Ishikawa (cell line): ENCODE results near the gene DCLRE1A.

Experiments used
- CEBPB ChIP-seq: IDR thresholded peaks from 2 replicates; pipeline ENCODE4 v1.6.1; 2012
- CREB1 ChIP-seq: IDR thresholded peaks from 2 replicates; pipeline ENCODE4 v1.6.1; 2012; ENCODE audit warnings: low read depth
- EGR1 ChIP-seq: IDR thresholded peaks from 2 replicates; pipeline ENCODE4 v1.6.1; 2012
- EP300 ChIP-seq: IDR thresholded peaks from 2 replicates; pipeline ENCODE4 v1.6.1; 2012; ENCODE audit warnings: borderline replicate concordance
- FOXM1 ChIP-seq: IDR thresholded peaks from 2 replicates; pipeline ENCODE4 v1.6.1; 2012; ENCODE audit warnings: low read depth, borderline replicate concordance
- RAD21 ChIP-seq: IDR thresholded peaks from 2 replicates; pipeline ENCODE4 v1.6.1; 2012; ENCODE audit warnings: low read depth
- TAF1 ChIP-seq: IDR thresholded peaks from 2 replicates; pipeline ENCODE4 v1.6.1; 2012; ENCODE audit warnings: low read depth, mild to moderate bottlenecking
- TCF12 ChIP-seq: IDR thresholded peaks from 2 replicates; pipeline ENCODE4 v1.6.1; 2012; ENCODE audit warnings: low read depth
- TEAD4 ChIP-seq: IDR thresholded peaks from 2 replicates; pipeline ENCODE4 v1.6.1; 2012
- YY1 ChIP-seq: IDR thresholded peaks from 2 replicates; pipeline ENCODE4 v1.6.1; 2012; ENCODE audit warnings: low read depth
- ZBTB7A ChIP-seq: IDR thresholded peaks from 2 replicates; pipeline ENCODE4 v1.6.1; 2012; ENCODE audit warnings: low read depth
- TF ChIP-seq, protein P1 (sequence below): IDR thresholded peaks from 2 replicates; pipeline ENCODE4 v1.6.1; 2012; ENCODE audit warnings: low read depth, mild to moderate bottlenecking
- TF ChIP-seq, protein P2 (sequence below): IDR thresholded peaks from 2 replicates; pipeline ENCODE4 v1.6.1; 2012
- TF ChIP-seq, protein P3 (sequence below): IDR thresholded peaks from 2 replicates; pipeline ENCODE4 v1.6.1; 2012

Gene DCLRE1A

DNA sequence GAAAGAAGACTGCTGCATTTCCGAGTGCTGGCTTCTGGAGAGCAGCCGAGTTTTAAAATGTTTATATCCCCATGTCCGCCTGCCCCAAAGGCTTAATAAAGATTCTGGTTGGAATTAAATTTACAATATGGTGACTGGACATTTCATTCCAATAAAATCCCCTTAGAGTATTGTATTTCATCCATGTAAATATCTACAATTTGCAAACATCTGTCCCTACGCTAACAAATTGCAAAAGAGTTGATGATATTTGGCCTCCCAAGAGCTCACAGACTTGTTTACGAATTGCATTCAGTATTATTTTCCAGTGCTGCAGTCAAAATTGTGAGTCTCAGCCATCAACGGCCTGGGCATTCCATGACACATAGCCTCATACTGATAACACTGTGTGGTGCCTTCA, 52.3 kb downstream of the DCLRE1A start:
- TF ChIP-seq, protein P1, sequence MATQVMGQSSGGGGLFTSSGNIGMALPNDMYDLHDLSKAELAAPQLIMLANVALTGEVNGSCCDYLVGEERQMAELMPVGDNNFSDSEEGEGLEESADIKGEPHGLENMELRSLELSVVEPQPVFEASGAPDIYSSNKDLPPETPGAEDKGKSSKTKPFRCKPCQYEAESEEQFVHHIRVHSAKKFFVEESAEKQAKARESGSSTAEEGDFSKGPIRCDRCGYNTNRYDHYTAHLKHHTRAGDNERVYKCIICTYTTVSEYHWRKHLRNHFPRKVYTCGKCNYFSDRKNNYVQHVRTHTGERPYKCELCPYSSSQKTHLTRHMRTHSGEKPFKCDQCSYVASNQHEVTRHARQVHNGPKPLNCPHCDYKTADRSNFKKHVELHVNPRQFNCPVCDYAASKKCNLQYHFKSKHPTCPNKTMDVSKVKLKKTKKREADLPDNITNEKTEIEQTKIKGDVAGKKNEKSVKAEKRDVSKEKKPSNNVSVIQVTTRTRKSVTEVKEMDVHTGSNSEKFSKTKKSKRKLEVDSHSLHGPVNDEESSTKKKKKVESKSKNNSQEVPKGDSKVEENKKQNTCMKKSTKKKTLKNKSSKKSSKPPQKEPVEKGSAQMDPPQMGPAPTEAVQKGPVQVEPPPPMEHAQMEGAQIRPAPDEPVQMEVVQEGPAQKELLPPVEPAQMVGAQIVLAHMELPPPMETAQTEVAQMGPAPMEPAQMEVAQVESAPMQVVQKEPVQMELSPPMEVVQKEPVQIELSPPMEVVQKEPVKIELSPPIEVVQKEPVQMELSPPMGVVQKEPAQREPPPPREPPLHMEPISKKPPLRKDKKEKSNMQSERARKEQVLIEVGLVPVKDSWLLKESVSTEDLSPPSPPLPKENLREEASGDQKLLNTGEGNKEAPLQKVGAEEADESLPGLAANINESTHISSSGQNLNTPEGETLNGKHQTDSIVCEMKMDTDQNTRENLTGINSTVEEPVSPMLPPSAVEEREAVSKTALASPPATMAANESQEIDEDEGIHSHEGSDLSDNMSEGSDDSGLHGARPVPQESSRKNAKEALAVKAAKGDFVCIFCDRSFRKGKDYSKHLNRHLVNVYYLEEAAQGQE: no peak
- TF ChIP-seq EGR1 (no peak), YY1 (no peak)

DNA sequence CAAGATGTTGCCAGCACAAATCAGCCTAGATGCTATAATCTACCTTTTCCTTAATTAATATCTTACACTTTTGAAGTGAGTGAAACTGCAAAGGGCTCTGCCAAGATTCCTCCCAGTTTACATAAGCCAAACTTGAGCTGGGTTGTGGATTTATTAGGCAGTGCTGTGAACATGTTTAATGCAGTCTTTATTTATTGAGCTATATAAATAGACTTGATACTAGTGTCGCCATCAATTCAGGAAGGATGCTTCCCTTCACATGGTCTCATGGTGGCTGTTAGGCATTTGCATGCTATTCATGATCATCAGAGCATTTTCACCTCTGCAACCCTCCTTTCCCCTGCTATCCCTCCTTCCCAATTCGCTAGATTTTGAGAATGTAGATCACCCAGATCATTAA, 62.2 kb downstream of the DCLRE1A start:
- TF ChIP-seq, protein P1: no peak
- no peak for TF ChIP-seq FOXM1
- no peak for TF ChIP-seq EP300
- no peak for TF ChIP-seq TEAD4
- TF ChIP-seq, protein P2, sequence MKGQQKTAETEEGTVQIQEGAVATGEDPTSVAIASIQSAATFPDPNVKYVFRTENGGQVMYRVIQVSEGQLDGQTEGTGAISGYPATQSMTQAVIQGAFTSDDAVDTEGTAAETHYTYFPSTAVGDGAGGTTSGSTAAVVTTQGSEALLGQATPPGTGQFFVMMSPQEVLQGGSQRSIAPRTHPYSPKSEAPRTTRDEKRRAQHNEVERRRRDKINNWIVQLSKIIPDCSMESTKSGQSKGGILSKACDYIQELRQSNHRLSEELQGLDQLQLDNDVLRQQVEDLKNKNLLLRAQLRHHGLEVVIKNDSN: no peak
- TF ChIP-seq CEBPB: no peak
- no peak for TF ChIP-seq EGR1
- TF ChIP-seq ZBTB7A: no peak
- TF ChIP-seq TAF1: no peak
- TF ChIP-seq, protein P3, sequence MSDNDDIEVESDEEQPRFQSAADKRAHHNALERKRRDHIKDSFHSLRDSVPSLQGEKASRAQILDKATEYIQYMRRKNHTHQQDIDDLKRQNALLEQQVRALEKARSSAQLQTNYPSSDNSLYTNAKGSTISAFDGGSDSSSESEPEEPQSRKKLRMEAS: no peak
- TF ChIP-seq YY1: no peak
- no peak for TF ChIP-seq TCF12
- no peak for TF ChIP-seq RAD21

DNA sequence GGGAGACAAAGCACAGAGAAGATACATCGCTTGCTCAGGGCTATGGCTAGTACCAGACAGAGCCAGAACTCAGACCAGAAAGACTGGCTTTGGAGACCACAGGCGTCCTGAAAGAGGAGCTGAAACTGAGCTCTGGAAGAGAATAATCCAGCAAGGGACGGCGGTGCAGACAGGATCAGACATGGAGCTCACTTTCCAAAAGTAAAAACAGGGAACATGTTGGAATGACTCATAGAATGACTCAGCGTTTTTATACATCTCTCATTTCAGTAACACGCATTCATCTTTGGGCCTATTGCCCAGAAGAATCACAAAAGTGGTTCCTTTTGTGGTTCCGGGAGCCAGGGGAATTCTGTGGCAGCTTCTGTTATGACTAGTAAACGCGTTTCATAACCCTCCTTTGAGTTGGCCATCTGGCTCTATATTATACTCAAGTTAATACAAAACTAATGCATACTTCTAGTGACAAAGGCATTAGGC, 65.2 kb downstream of the DCLRE1A start:
- TF ChIP-seq EGR1 (no peak), FOXM1 (no peak), EP300 (no peak), YY1 (no peak), TEAD4 (no peak), ZBTB7A (no peak), CREB1 (no peak)
- TF ChIP-seq, protein P1: no peak
- TF ChIP-seq, protein P2: no peak
